ENCODE data around the gene PAK6. TPM values are rescaled to one million over a fixed set of nuclear protein-coding genes. Genes with fewer than 3 reads are reported as not detected.

PAK6 gene
- total RNA-seq, 1 experiment from 2014 or later: 30.4 TPM

- no peaks in the 10 kb centered on the region for H3K4me1 ChIP-seq (ENCODE audit: insufficient read depth, low read length)
- H3K27ac ChIP-seq (ENCODE audit: low read length): no peak overlapping the region
- H3K9ac ChIP-seq (ENCODE audit: low read length): no peak overlapping the region
- H3K9me2 ChIP-seq (replicated peaks; ENCODE audit: low read length): no peaks in the 10 kb centered on the region
- TF ChIP-seq EZH2phosphoT487 (IDR thresholded peaks at IDR 0.05; ENCODE audit: borderline replicate concordance, low read length) (no peak), EZH2 (IDR thresholded peaks at IDR 0.05; ENCODE audit: low read length, unreplicated experiment) (no peak), CTCF (conservative IDR thresholded peaks at IDR 0.05; ENCODE audit: low read depth, low read length) (no peak)
- DNase-seq (no peak), ATAC-seq (no peak)
- ChIA-PET POLR2A (ENCODE audit: unreplicated experiment) (interaction anchor here (0.6 kb wide), 1 partner anchor 130 kb away, joined by 3 read pairs; no protein-coding TSS in a partner anchor), CTCF (no interaction called here)
- H3K79me2 ChIP-seq (ENCODE audit: low read length): no peaks in the 10 kb centered on the region
- H3K27me3 ChIP-seq (ENCODE audit: low read length): no peaks in the 10 kb centered on the region
- no peaks in the 10 kb centered on the region for H3K9me3 ChIP-seq (ENCODE audit: low read length)
- intact Hi-C loops (cut with micrococcal nuclease): no loop called here
- H3F3A ChIP-seq (ENCODE audit: low read length, unreplicated experiment): no peaks in the 10 kb centered on the region
- no peak overlapping the region for H3K4me3 ChIP-seq (ENCODE audit: low read length)
- H2AFZ ChIP-seq (ENCODE audit: low read length): no peak overlapping the region
- BruUV-seq (replicated peaks): no TSS peak
- H3K36me3 ChIP-seq (ENCODE audit: low read depth, low read length): no peaks in the 10 kb centered on the region
- no peak overlapping the region for H3K4me2 ChIP-seq (ENCODE audit: low read length)
- no peaks in the 10 kb centered on the region for H4K20me1 ChIP-seq (ENCODE audit: low read length)
Observed at GRCh38 chr15:40283615-40284300, 44.9 kb downstream of the PAK6 start.

DNA sequence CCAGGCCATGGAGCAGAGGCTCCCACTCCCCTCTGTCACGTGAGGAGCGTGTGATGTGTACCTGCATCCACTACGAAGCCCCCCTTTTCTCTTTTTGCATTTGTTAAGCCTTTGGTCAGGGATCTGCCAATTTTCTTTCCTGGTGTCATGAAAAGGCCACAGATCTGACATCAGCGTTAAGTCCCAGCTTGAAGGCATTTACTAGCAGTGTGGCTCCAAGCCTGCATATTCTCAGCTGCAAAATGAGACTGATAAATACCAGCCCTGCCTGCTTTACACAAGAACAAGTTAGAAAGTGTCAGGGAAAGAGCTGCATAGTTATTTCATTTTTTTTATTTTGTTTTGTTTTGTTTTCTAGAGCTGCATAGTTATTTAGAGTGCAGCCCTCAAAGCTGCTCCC, 46.3 kb downstream of the PAK6 start:
- intact Hi-C loops (cut with micrococcal nuclease): no loop called here
- H3K27me3 ChIP-seq (ENCODE audit: low read length): no peaks in the 10 kb centered on the region
- POLR2A ChIA-PET (ENCODE audit: unreplicated experiment): no interaction called here
- no peaks in the 10 kb centered on the region for H3K79me2 ChIP-seq (ENCODE audit: low read length)
- H3K9me2 ChIP-seq (replicated peaks; ENCODE audit: low read length): no peaks in the 10 kb centered on the region
- BruUV-seq (replicated peaks): no TSS peak
- ATAC-seq (no peak), DNase-seq (no peak)
- no peaks in the 10 kb centered on the region for H3F3A ChIP-seq (ENCODE audit: low read length, unreplicated experiment)
- no peak overlapping the region for H3K4me2 ChIP-seq (ENCODE audit: low read length)
- H4K20me1 ChIP-seq (ENCODE audit: low read length): no peaks in the 10 kb centered on the region
- H3K9ac ChIP-seq (ENCODE audit: low read length): no peak overlapping the region
- CTCF ChIA-PET: interaction anchor here (0.5 kb wide), 1 partner anchor 112 kb away, joined by 3 read pairs; no protein-coding TSS in a partner anchor
- no peaks in the 10 kb centered on the region for H3K36me3 ChIP-seq (ENCODE audit: low read depth, low read length)
- H3K4me1 ChIP-seq (ENCODE audit: insufficient read depth, low read length): no peaks in the 10 kb centered on the region
- H3K4me3 ChIP-seq (ENCODE audit: low read length): no peak overlapping the region
- no peaks in the 10 kb centered on the region for H3K9me3 ChIP-seq (ENCODE audit: low read length)
- H2AFZ ChIP-seq (ENCODE audit: low read length): no peak overlapping the region
- no peak overlapping the region for H3K27ac ChIP-seq (ENCODE audit: low read length)
- TF ChIP-seq EZH2 (IDR thresholded peaks at IDR 0.05; ENCODE audit: low read length, unreplicated experiment) (no peak), CTCF (conservative IDR thresholded peaks at IDR 0.05; ENCODE audit: low read depth, low read length) (no peak), EZH2phosphoT487 (IDR thresholded peaks at IDR 0.05; ENCODE audit: borderline replicate concordance, low read length) (no peak)

DNA sequence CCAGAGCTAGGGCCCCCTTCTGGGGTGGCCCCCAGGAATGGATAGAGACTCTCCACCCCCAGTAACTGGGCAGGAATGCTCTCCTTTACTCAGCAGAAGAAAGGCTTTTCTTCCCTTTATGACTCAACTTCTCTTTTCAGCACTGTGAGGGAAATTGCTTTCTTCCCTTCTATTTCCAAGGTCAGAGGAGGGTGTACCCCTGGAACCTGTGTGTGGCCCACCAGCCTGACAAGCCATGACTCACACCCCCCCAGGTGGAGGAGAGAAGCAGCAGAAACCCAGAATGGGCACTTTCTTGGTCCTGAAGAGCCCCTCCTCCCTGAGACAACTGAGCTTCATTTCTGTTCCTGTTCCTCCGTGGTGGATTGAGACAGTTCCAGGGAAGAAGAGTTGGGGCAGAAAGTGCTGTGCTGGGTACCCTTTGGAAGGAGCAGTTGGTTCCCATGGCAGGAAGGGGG, 46.7 kb downstream of the PAK6 start:
- Histone ChIP-seq H3K4me1 (ENCODE audit: insufficient read depth, low read length) (no peaks in the 10 kb centered on the region), H3K36me3 (ENCODE audit: low read depth, low read length) (no peaks in the 10 kb centered on the region), H3K9me3 (ENCODE audit: low read length) (no peaks in the 10 kb centered on the region), H3K27me3 (ENCODE audit: low read length) (no peaks in the 10 kb centered on the region), H3F3A (ENCODE audit: low read length, unreplicated experiment) (no peaks in the 10 kb centered on the region), H3K4me2 (ENCODE audit: low read length) (no peak overlapping the region), H3K4me3 (ENCODE audit: low read length) (no peak overlapping the region), H3K27ac (ENCODE audit: low read length) (no peak overlapping the region), H2AFZ (ENCODE audit: low read length) (no peak overlapping the region), H3K9ac (ENCODE audit: low read length) (no peak overlapping the region), H3K9me2 (replicated peaks; ENCODE audit: low read length) (no peaks in the 10 kb centered on the region), H3K79me2 (ENCODE audit: low read length) (no peaks in the 10 kb centered on the region), H4K20me1 (ENCODE audit: low read length) (no peaks in the 10 kb centered on the region)
- TF ChIP-seq EZH2 (IDR thresholded peaks at IDR 0.05; ENCODE audit: low read length, unreplicated experiment) (no peak), CTCF (conservative IDR thresholded peaks at IDR 0.05; ENCODE audit: low read depth, low read length) (no peak), EZH2phosphoT487 (IDR thresholded peaks at IDR 0.05; ENCODE audit: borderline replicate concordance, low read length) (no peak)
- ATAC-seq (no peak), DNase-seq (no peak)
- ChIA-PET POLR2A (ENCODE audit: unreplicated experiment) (no interaction called here), CTCF (interaction anchor here (0.5 kb wide), 1 partner anchor 112 kb away, joined by 3 read pairs; no protein-coding TSS in a partner anchor)
- no TSS peak for BruUV-seq (replicated peaks)
- intact Hi-C loops (cut with micrococcal nuclease): no loop called here
